ENCODE data around the gene MAN2B1. TPM values are rescaled to one million over a fixed set of nuclear protein-coding genes. Genes with fewer than 3 reads are reported as not detected.
A peak's percentile ranks its signal among the peaks of the same experiment; 100 is the strongest.

MAN2B1 gene
- 10.8 and 23.8 TPM in 2 replicates for total RNA-seq (2016; rRNA removed; fragmentation: Illumina TruSeq; extraction: Trizol)
- total RNA-seq (2016; cell fraction: cytosol; rRNA removed; fragmentation: Illumina TruSeq; extraction: Trizol; ENCODE audit: low read depth) = 4.0 and 5.4 TPM in 2 replicates
- 8.6 and 23.6 TPM in 2 replicates for total RNA-seq (2016; cell fraction: insoluble cytoplasmic fraction; rRNA removed; fragmentation: Illumina TruSeq; extraction: Trizol)
- 13.4 and 16.7 TPM in 2 replicates for total RNA-seq (2016; cell fraction: membrane; rRNA removed; fragmentation: Illumina TruSeq; extraction: Trizol)
- 28.7 and 30.9 TPM in 2 replicates for total RNA-seq (2016; cell fraction: nucleus; rRNA removed; fragmentation: Illumina TruSeq; extraction: Trizol)
- polyA plus RNA-seq (2011; rRNA removed) = 23.6 and 31.8 TPM in 2 replicates
- polyA plus RNA-seq (2011; cell fraction: cytosol; rRNA removed) = 26.5 and 29.6 TPM in 2 replicates
- 46.9 and 59.4 TPM in 2 replicates for polyA plus RNA-seq (2011; cell fraction: nucleus; rRNA removed)
- polyA plus RNA-seq (2012) = 38.9 and 46.8 TPM in 2 replicates
- 4.9 and 6.4 TPM in 2 replicates for polyA plus RNA-seq (2016; cell fraction: cytosol; fragmentation: Illumina TruSeq; extraction: Trizol; ENCODE audit: low read depth)
- polyA plus RNA-seq (2016; cell fraction: insoluble cytoplasmic fraction; fragmentation: Illumina TruSeq; extraction: Trizol; ENCODE audit: low read depth) = 10.9 and 14.9 TPM in 2 replicates
- polyA plus RNA-seq (2016; cell fraction: membrane; fragmentation: Illumina TruSeq; extraction: Trizol; ENCODE audit: low read depth) = 15.2 and 17.9 TPM in 2 replicates
- polyA plus RNA-seq (2016; cell fraction: nucleus; fragmentation: Illumina TruSeq; extraction: Trizol; ENCODE audit: insufficient read depth, low read depth) = 43.7 and 53.7 TPM in 2 replicates
- polyA minus RNA-seq (2011; rRNA and poly(A)+ RNA removed; ENCODE audit: low replicate concordance) = 15.2 and 23.5 TPM in 2 replicates
- polyA minus RNA-seq (2011; cell fraction: cytosol; rRNA and poly(A)+ RNA removed) = 8.4 and 16.6 TPM in 2 replicates
- 10.7 and 15.5 TPM in 2 replicates for polyA minus RNA-seq (2011; cell fraction: nucleus; rRNA and poly(A)+ RNA removed)
- Bru-seq, nascent RNA = percentile 47 among the genes with signal in this experiment
- percentile 60 among the genes with signal in this experiment for BruChase-seq, experiment 1, labeled RNA remaining after a 6-hour chase
- percentile 52 among the genes with signal in this experiment for BruChase-seq, experiment 2, labeled RNA remaining after a 2-hour chase
- long read RNA-seq, experiment 1, transcript MAN2B1-203 (24 exons, 3,184 nt) = major isoform, 12 of 32 reads
- long read RNA-seq, experiment 1, partial matches to known transcripts = 14 of 32 reads
- long read RNA-seq, experiment 1, other reads (novel, unspliced or antisense) = 5 of 32 reads
- long read RNA-seq, experiment 2, transcript MAN2B1-203 (24 exons, 3,184 nt) = major isoform, 41 of 112 reads
- long read RNA-seq, experiment 2, partial matches to known transcripts = 38 of 112 reads
- long read RNA-seq, experiment 2, other reads (novel, unspliced or antisense) = 29 of 112 reads

GRCh38 chr19:12666265-12667048 lies at the start of gene MAN2B1, which contains the start of gene WDR83:
MAN2B1 (minus strand) TSS chr19:12666742; CDS start chr19:12666701, 41 bp downstream.
WDR83 (plus strand) TSS chr19:12666807; CDS start chr19:12669791, 2,984 bp downstream.
- no peaks in the 10 kb centered on the region for H3K9me3 ChIP-seq (ENCODE audit: low read length)
- peak within 1 kb of the TSS; percentile 72 to 84 (median 84) for H3K4me3 ChIP-seq (replicated peaks in 1 of 3; ENCODE audit: insufficient read depth in 1 of 3, low read depth in 2 of 3, low read length in 3 of 3)
- peak within 1 kb of the TSS; percentile 82 for H3K9ac ChIP-seq (ENCODE audit: insufficient read depth, low read depth, low read length)
- H3K4me1 ChIP-seq (ENCODE audit: insufficient read depth, low read length) = peaks cover 43% of the 10 kb centered on the region
- H3K27ac ChIP-seq (ENCODE audit: extremely low read length, insufficient read depth, low read length) = peak within 1 kb of the TSS; percentile 60
- POLR2A ChIA-PET = interaction anchor here (0.6 to 1.7 kb wide), 6 partner anchors 10 to 125 kb away, joined by 3 to 9 read pairs (median 4); partner anchors contain the start of genes DHPS, JUNB, ZNF490 and ZNF791
- no peak for FAIRE-seq
- in situ Hi-C loops (cut with HindIII; ENCODE audit: extremely low pct_ligation_motif_present, low pct_unique_long_range_greater_than_20kb) = no loop called here
- DNase-seq (ENCODE audit: low spot score) = peak; percentile 65
- no peaks in the 10 kb centered on the region for H4K20me1 ChIP-seq (ENCODE audit: insufficient read depth, low read length)
- intact Hi-C loops (cut with micrococcal nuclease; ENCODE audit: unreplicated experiment) = no loop called here
- no peaks in the 10 kb centered on the region; a peak in 2 of 5 replicates for H3K36me3 ChIP-seq (replicated peaks in 1 of 2; ENCODE audit: control insufficient read depth in 1 of 2, insufficient read depth in 2 of 2, low read length in 2 of 2)
- WGBS (ENCODE audit: low lambda C conversion rate) = under 1% methylated on average over 24 of the region's 46 CpGs
- H3K27me3 ChIP-seq (ENCODE audit: control insufficient read depth in 1 of 2, insufficient read depth in 2 of 2, low read length in 2 of 2) = no peaks in the 10 kb centered on the region; a peak in 1 of 5 replicates
- BruUV-seq (replicated peaks) = no TSS peak
- CTCF ChIA-PET (ENCODE audit: low intra/inter-chr PET ratio, low total read pairs) = interaction anchor here (0.5 kb wide), 1 partner anchor 502 kb away, joined by 3 read pairs; no protein-coding TSS in a partner anchor
- peaks cover 34% of the 10 kb centered on the region for H3K79me2 ChIP-seq (ENCODE audit: insufficient read depth, low read length)
- ATAC-seq = peak; percentile 89
- peak within 1 kb of the TSS; percentile 83 for H2AFZ ChIP-seq (ENCODE audit: low read length)
- H3K4me2 ChIP-seq (ENCODE audit: low read depth, low read length) = peak within 1 kb of the TSS; percentile 97
- TF ChIP-seq SPEN (CRISPR knock-in tag; IDR thresholded peaks at IDR 0.05; ENCODE audit: low read depth) (peak; percentile 27; the same call in 1 of the 2 replicates), ZGPAT (CRISPR knock-in tag; IDR thresholded peaks at IDR 0.05) (peak; percentile 59; the same call in 1 of the 2 replicates), ZNF775 (CRISPR knock-in tag; IDR thresholded peaks at IDR 0.05; ENCODE audit: borderline replicate concordance) (no peak), NFE2L1 (CRISPR knock-in tag; IDR thresholded peaks at IDR 0.05; ENCODE audit: borderline replicate concordance) (no peak), POLR2G (IDR thresholded peaks at IDR 0.05; ENCODE audit: low read depth, low read length) (peak; percentile 68), ZNF501 (CRISPR knock-in tag; IDR thresholded peaks at IDR 0.05) (peak; percentile 77; the same call in 1 of the 2 replicates), ZNF317 (CRISPR knock-in tag; IDR thresholded peaks at IDR 0.05) (0 out of 2 replicates have a peak, but pooled peaks have one; percentile 30), KDM4B (CRISPR knock-in tag; IDR thresholded peaks at IDR 0.05) (no peak), JDP2 (CRISPR knock-in tag; IDR thresholded peaks at IDR 0.05; ENCODE audit: borderline replicate concordance) (no peak), KDM2A (CRISPR knock-in tag; IDR thresholded peaks at IDR 0.05; ENCODE audit: borderline replicate concordance, low read depth) (peak; percentile 71; the same call in 1 of the 2 replicates), IKZF5 (CRISPR knock-in tag; IDR thresholded peaks at IDR 0.05) (peak; percentile 54; the same call in 1 of the 2 replicates)
- TF ChIP-seq, protein P1, sequence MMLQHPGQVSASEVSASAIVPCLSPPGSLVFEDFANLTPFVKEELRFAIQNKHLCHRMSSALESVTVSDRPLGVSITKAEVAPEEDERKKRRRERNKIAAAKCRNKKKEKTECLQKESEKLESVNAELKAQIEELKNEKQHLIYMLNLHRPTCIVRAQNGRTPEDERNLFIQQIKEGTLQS (CRISPR knock-in tag; IDR thresholded peaks at IDR 0.05) = no peak

All from HepG2 (cell line).